Measurements from ENCODE around the gene TPCN2.

Gene TPCN2

DNA sequence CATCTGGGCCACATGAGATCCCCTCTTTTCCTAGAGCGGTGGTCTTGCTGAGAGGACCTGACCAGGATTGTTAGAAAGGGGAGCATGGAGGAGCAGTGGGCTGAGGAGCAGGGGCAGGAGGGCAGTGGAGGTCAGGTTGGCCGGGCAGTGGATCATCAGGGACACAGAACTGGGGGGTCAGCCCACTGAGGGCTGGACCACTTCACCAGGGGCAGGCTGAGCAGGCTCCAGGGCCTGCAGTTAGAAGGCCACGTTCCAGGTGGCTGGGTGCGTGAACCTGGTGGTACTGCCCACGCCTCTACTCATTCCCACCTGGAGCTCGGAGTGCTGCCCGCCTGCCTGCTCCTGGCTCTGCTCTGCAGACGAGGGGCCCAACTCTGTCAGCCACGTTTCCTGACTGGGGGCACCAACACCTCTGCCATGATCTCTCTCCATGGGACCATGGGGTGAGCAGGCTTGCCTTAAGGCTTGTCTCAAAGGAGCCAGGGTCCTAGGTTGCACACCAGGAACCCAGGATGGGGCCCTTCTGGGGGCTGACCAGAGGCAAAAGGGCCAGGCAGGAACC is 45.3 kb upstream of the TPCN2 start:
- DNase-seq = no peak
- no peak overlapping the region for H2AFZ ChIP-seq (ENCODE audit: low read depth, low read length)
- no peaks in the 10 kb centered on the region for H3K9me3 ChIP-seq (ENCODE audit: control insufficient read depth, low read length)
- no peak overlapping the region for H3K27ac ChIP-seq (ENCODE audit: low read length, poor library complexity, severe bottlenecking)
- no peak overlapping the region for H3K4me2 ChIP-seq (ENCODE audit: low read length, poor library complexity, severe bottlenecking)
- no peak overlapping the region for H2BK120ac ChIP-seq (ENCODE audit: low read depth, low read length)
- H2BK12ac ChIP-seq (ENCODE audit: low read length in 2 of 2) = no peak overlapping the region
- H3K4me1 ChIP-seq (ENCODE audit: control insufficient read depth, insufficient read depth, low read depth, low read length) = peaks cover 13% of the 10 kb centered on the region
- no peak overlapping the region for H3K4ac ChIP-seq (ENCODE audit: low read depth in 1 of 2, low read length in 2 of 2)
- H3K27me3 ChIP-seq (ENCODE audit: control insufficient read depth in 1 of 2, insufficient read depth in 1 of 2, low read length in 2 of 2) = no peaks in the 10 kb centered on the region
- H3K36me3 ChIP-seq (ENCODE audit: control insufficient read depth in 1 of 2, insufficient read depth in 2 of 2, low read depth in 1 of 2, low read length in 2 of 2) = peaks cover 35 to 45% of the 10 kb centered on the region in 2 experiments
- H2AK5ac ChIP-seq (ENCODE audit: low read length, severe bottlenecking) = no peak overlapping the region
- no peak overlapping the region for H3K9ac ChIP-seq (ENCODE audit: low read length)
- no peak overlapping the region for H3K23ac ChIP-seq (ENCODE audit: low read length in 2 of 2)
- no peak overlapping the region for H3K14ac ChIP-seq (ENCODE audit: low read length in 2 of 2)
- H3K79me1 ChIP-seq (replicated peaks; ENCODE audit: low read length, poor library complexity, severe bottlenecking) = no peaks in the 10 kb centered on the region
- H3K4me3 ChIP-seq (ENCODE audit: insufficient read depth in 1 of 2, low read depth in 1 of 2, low read length in 2 of 2) = no peak overlapping the region
- H4K8ac ChIP-seq (ENCODE audit: low read length) = no peak overlapping the region
- WGBS = 96% methylated on average over 9 of the region's 9 CpGs
- no peak overlapping the region for H3K18ac ChIP-seq (ENCODE audit: low read depth in 1 of 2, low read length in 2 of 2)
- H4K91ac ChIP-seq (ENCODE audit: low read length) = no peak overlapping the region
- H2BK5ac ChIP-seq (ENCODE audit: low read depth, low read length, poor library complexity, severe bottlenecking) = no peak overlapping the region
- no peak overlapping the region for H2BK15ac ChIP-seq (ENCODE audit: low read depth, poor library complexity, severe bottlenecking)

DNA sequence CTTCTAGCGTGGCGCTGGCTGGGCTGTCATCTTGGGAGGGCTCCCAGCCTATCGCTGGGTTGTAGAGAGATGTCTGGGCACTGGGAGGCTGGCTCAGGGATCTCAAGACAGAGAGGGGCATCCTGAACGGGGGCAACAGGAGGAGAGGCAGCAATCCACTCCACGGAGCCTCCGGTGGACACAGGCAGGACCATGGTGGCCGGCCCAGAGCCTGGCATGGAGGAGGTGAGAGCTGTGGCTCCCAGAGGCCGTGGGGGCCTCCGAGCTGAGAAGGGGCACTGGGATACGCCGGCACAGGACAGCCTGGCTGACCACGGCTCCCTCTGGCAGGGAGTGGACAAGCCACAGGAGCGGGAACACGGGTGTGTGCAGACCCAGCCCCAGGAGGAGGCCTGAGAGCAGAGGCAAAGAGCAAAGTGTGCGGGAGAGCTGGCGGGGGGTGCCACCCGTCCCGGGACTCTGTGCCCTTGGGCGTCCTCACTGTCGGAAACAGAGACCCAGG is 44.8 kb upstream of the TPCN2 start:
- WGBS = 94% methylated on average over 14 of the region's 20 CpGs
- H3K36me3 ChIP-seq (ENCODE audit: control insufficient read depth in 1 of 2, insufficient read depth in 2 of 2, low read depth in 1 of 2, low read length in 2 of 2) = peaks cover 35 to 45% of the 10 kb centered on the region in 2 experiments
- no peak overlapping the region for H2BK120ac ChIP-seq (ENCODE audit: low read depth, low read length)
- no peak for DNase-seq
- no peak overlapping the region for H3K4me2 ChIP-seq (ENCODE audit: low read length, poor library complexity, severe bottlenecking)
- H2BK5ac ChIP-seq (ENCODE audit: low read depth, low read length, poor library complexity, severe bottlenecking) = no peak overlapping the region
- H3K79me1 ChIP-seq (replicated peaks; ENCODE audit: low read length, poor library complexity, severe bottlenecking) = no peaks in the 10 kb centered on the region
- no peaks in the 10 kb centered on the region for H3K27me3 ChIP-seq (ENCODE audit: control insufficient read depth in 1 of 2, insufficient read depth in 1 of 2, low read length in 2 of 2)
- H3K9ac ChIP-seq (ENCODE audit: low read length) = no peak overlapping the region
- no peak overlapping the region for H3K14ac ChIP-seq (ENCODE audit: low read length in 2 of 2)
- no peaks in the 10 kb centered on the region for H3K9me3 ChIP-seq (ENCODE audit: control insufficient read depth, low read length)
- peak overlapping the region; percentile 46 for H4K91ac ChIP-seq (ENCODE audit: low read length)
- no peak overlapping the region for H2BK15ac ChIP-seq (ENCODE audit: low read depth, poor library complexity, severe bottlenecking)
- H2AFZ ChIP-seq (ENCODE audit: low read depth, low read length) = no peak overlapping the region
- H3K4me3 ChIP-seq (ENCODE audit: insufficient read depth in 1 of 2, low read depth in 1 of 2, low read length in 2 of 2) = no peak overlapping the region
- H3K4ac ChIP-seq (ENCODE audit: low read depth in 1 of 2, low read length in 2 of 2) = no peak overlapping the region
- H2BK12ac ChIP-seq (ENCODE audit: low read length in 2 of 2) = no peak overlapping the region
- H2AK5ac ChIP-seq (ENCODE audit: low read length, severe bottlenecking) = no peak overlapping the region
- H4K8ac ChIP-seq (ENCODE audit: low read length) = no peak overlapping the region
- H3K4me1 ChIP-seq (ENCODE audit: control insufficient read depth, insufficient read depth, low read depth, low read length) = peaks cover 15% of the 10 kb centered on the region
- H3K18ac ChIP-seq (ENCODE audit: low read depth in 1 of 2, low read length in 2 of 2) = no peak overlapping the region
- H3K23ac ChIP-seq (ENCODE audit: low read length in 2 of 2) = no peak overlapping the region
- H3K27ac ChIP-seq (ENCODE audit: low read length, poor library complexity, severe bottlenecking) = no peak overlapping the region

DNA sequence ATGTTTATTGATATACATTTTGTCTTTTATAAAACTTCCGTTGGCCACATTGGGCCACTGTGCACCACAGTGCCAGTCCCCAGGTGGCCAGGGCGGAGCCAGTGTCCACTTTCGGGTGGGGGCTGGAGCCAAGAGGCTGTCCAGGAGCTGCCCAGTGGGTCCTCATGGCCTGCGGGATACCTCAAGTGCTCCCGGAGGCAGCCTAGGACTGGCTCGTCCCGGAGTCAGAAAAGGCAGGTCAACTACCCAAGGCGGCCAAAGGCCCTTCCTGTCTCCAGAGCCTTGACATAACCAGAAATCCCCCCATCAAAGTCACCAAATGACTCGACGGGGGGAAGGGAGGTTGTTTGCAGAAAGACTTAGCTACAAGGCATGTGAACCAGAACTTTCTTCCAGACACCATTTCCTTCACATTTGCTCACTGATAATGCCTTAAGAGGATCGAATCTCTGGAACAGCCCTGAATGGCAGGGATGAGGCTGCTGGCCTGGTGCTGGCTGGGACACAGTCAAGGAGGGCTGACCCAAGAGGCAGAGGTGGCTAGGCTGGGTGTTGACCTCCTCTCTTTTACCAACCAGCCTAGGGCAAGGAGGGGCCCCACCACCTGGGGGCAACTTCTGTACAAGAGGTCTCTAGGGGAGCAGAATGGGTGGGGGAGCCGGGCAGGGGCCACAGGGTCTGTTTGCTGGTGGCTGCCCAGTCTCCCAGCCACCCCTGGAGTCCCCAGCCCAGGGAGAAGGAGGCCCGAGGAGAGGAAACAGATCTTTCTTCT is 44.1 kb upstream of the TPCN2 start:
- H3K14ac ChIP-seq (ENCODE audit: low read length in 2 of 2) = no peak overlapping the region
- H2BK5ac ChIP-seq (ENCODE audit: low read depth, low read length, poor library complexity, severe bottlenecking) = no peak overlapping the region
- H2AK5ac ChIP-seq (ENCODE audit: low read length, severe bottlenecking) = no peak overlapping the region
- no peaks in the 10 kb centered on the region for H3K79me1 ChIP-seq (replicated peaks; ENCODE audit: low read length, poor library complexity, severe bottlenecking)
- WGBS = 93% methylated on average over 9 of the region's 13 CpGs
- H4K91ac ChIP-seq (ENCODE audit: low read length) = no peak overlapping the region
- no peak overlapping the region for H2BK15ac ChIP-seq (ENCODE audit: low read depth, poor library complexity, severe bottlenecking)
- no peak overlapping the region for H3K4me2 ChIP-seq (ENCODE audit: low read length, poor library complexity, severe bottlenecking)
- no peaks in the 10 kb centered on the region for H3K27me3 ChIP-seq (ENCODE audit: control insufficient read depth in 1 of 2, insufficient read depth in 1 of 2, low read length in 2 of 2)
- no peak for DNase-seq
- H3K9ac ChIP-seq (ENCODE audit: low read length) = no peak overlapping the region
- H3K36me3 ChIP-seq (ENCODE audit: control insufficient read depth in 1 of 2, insufficient read depth in 2 of 2, low read depth in 1 of 2, low read length in 2 of 2) = peaks cover 35 to 51% of the 10 kb centered on the region in 2 experiments
- H3K4me3 ChIP-seq (ENCODE audit: insufficient read depth in 1 of 2, low read depth in 1 of 2, low read length in 2 of 2) = no peak overlapping the region
- no peaks in the 10 kb centered on the region for H3K9me3 ChIP-seq (ENCODE audit: control insufficient read depth, low read length)
- no peak overlapping the region for H3K27ac ChIP-seq (ENCODE audit: low read length, poor library complexity, severe bottlenecking)
- H2BK12ac ChIP-seq (ENCODE audit: low read length in 2 of 2) = no peak overlapping the region
- H2BK120ac ChIP-seq (ENCODE audit: low read depth, low read length) = no peak overlapping the region
- peaks cover 22% of the 10 kb centered on the region for H3K4me1 ChIP-seq (ENCODE audit: control insufficient read depth, insufficient read depth, low read depth, low read length)
- no peak overlapping the region for H3K23ac ChIP-seq (ENCODE audit: low read length in 2 of 2)
- H2AFZ ChIP-seq (ENCODE audit: low read depth, low read length) = no peak overlapping the region
- no peak overlapping the region for H3K18ac ChIP-seq (ENCODE audit: low read depth in 1 of 2, low read length in 2 of 2)
- no peak overlapping the region for H3K4ac ChIP-seq (ENCODE audit: low read depth in 1 of 2, low read length in 2 of 2)
- H4K8ac ChIP-seq (ENCODE audit: low read length) = peak overlapping the region; percentile 21

DNA sequence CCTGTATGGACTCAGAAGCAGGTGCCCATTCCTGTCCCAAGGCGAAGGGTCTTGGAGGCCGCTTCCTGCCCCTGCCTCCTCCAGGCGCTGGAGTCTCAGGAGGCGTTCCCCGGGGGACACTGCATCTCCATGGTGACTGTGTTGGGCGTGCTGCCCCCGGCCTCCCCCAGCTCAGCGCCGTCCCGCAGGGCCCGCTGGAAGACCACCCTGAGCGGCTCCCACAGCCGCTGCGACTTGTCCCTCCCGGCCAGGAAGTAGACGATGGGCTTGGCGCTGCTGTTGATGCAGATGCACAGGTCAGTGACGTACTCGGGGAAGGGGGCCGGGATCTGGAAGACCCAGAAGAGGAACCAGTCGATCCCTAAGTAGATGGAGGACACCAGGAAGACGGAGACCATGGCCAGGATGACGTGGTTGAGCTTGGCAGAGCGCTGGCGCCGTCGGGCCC is 43.5 kb upstream of the TPCN2 start:
- no peak overlapping the region for H3K14ac ChIP-seq (ENCODE audit: low read length in 2 of 2)
- H3K4ac ChIP-seq (ENCODE audit: low read depth in 1 of 2, low read length in 2 of 2) = no peak overlapping the region
- peaks cover 3% of the 10 kb centered on the region for H3K79me1 ChIP-seq (replicated peaks; ENCODE audit: low read length, poor library complexity, severe bottlenecking)
- H2BK15ac ChIP-seq (ENCODE audit: low read depth, poor library complexity, severe bottlenecking) = no peak overlapping the region
- no peak overlapping the region for H2AK5ac ChIP-seq (ENCODE audit: low read length, severe bottlenecking)
- no peak overlapping the region for H4K8ac ChIP-seq (ENCODE audit: low read length)
- no peak overlapping the region for H3K23ac ChIP-seq (ENCODE audit: low read length in 2 of 2)
- H3K9ac ChIP-seq (ENCODE audit: low read length) = no peak overlapping the region
- DNase-seq = no peak
- WGBS = 98% methylated on average over 27 of the region's 27 CpGs
- H3K18ac ChIP-seq (ENCODE audit: low read depth in 1 of 2, low read length in 2 of 2) = no peak overlapping the region
- no peak overlapping the region for H3K4me2 ChIP-seq (ENCODE audit: low read length, poor library complexity, severe bottlenecking)
- H3K4me3 ChIP-seq (ENCODE audit: insufficient read depth in 1 of 2, low read depth in 1 of 2, low read length in 2 of 2) = no peak overlapping the region
- H4K91ac ChIP-seq (ENCODE audit: low read length) = peak overlapping the region; percentile 62
- H3K27me3 ChIP-seq (ENCODE audit: control insufficient read depth in 1 of 2, insufficient read depth in 1 of 2, low read length in 2 of 2) = no peaks in the 10 kb centered on the region
- no peak overlapping the region for H2BK12ac ChIP-seq (ENCODE audit: low read length in 2 of 2)
- peaks cover 35 to 51% of the 10 kb centered on the region in 2 experiments for H3K36me3 ChIP-seq (ENCODE audit: control insufficient read depth in 1 of 2, insufficient read depth in 2 of 2, low read depth in 1 of 2, low read length in 2 of 2)
- no peak overlapping the region for H2AFZ ChIP-seq (ENCODE audit: low read depth, low read length)
- peaks cover 28% of the 10 kb centered on the region for H3K4me1 ChIP-seq (ENCODE audit: control insufficient read depth, insufficient read depth, low read depth, low read length)
- H3K9me3 ChIP-seq (ENCODE audit: control insufficient read depth, low read length) = no peaks in the 10 kb centered on the region
- H3K27ac ChIP-seq (ENCODE audit: low read length, poor library complexity, severe bottlenecking) = no peak overlapping the region
- no peak overlapping the region for H2BK5ac ChIP-seq (ENCODE audit: low read depth, low read length, poor library complexity, severe bottlenecking)
- H2BK120ac ChIP-seq (ENCODE audit: low read depth, low read length) = no peak overlapping the region
